Large intestine (tissue), 3 donors: ENCODE measurements around the gene ANKRD42. TPM values are rescaled to one million over a fixed set of nuclear protein-coding genes. Genes with fewer than 3 reads are reported as not detected.

Source experiments
- DNase-seq, 2 donors: peaks; one replicate each; pipeline versions ENCODE4 v3.0.0 to v3.0.0-alpha.2; 2013
- H3K27ac ChIP-seq: one replicate; pipeline ENCODE4 v1.5.1; 2013; ENCODE audit warnings: low read length
- H3K27me3 ChIP-seq: 2 replicates; pipeline ENCODE4 v1.6.1; 2013; ENCODE audit warnings: low read length; ENCODE audit not compliant: control insufficient read depth, insufficient read depth
- H3K36me3 ChIP-seq: 2 replicates; pipeline ENCODE4 v1.6.1; 2013; ENCODE audit warnings: low read length; ENCODE audit not compliant: control insufficient read depth, insufficient read depth
- H3K4me1 ChIP-seq: one replicate; pipeline ENCODE4 v1.6.1; 2013; ENCODE audit warnings: low read length; ENCODE audit not compliant: control insufficient read depth, insufficient read depth
- H3K4me3 ChIP-seq: one replicate; pipeline ENCODE4 v1.5.1; 2013; ENCODE audit warnings: low read length
- H3K9me3 ChIP-seq: one replicate; pipeline ENCODE4 v1.6.1; 2013; ENCODE audit warnings: mild to moderate bottlenecking, low read depth, low read length, moderate library complexity; ENCODE audit not compliant: control insufficient read depth
- WGBS: methylation state at CpG from one replicate; pipeline ENCODE4 v1.1.5; 2013; ENCODE audit warnings: low lambda C conversion rate; ENCODE audit not compliant: insufficient coverage; 5-methylcytosine and 5-hydroxymethylcytosine counted together
- polyA plus RNA-seq: library from polyadenylated mRNA; unstranded; fragments of 120-200 nt; gene quantifications from one replicate; pipeline ENCODE4 v1.2.1, GENCODE V29; 2013

The ANKRD42 gene
- polyA plus RNA-seq, 1 donor = 9.4 TPM

GRCh38 chr11:83235825-83236224 is 42.3 kb downstream of the ANKRD42 start:
- Histone ChIP-seq H3K4me3 (no peak overlapping the region), H3K4me1 (no peaks in the 10 kb centered on the region), H3K27me3 (no peaks in the 10 kb centered on the region), H3K9me3 (no peaks in the 10 kb centered on the region), H3K27ac (peak overlapping the region; percentile 35), H3K36me3 (no peaks in the 10 kb centered on the region)
- DNase-seq = peak in 1 of 2 donors; percentile 29
- no CpG with 5 or more reads among the region's 1 CpG for WGBS

- Histone ChIP-seq H3K4me3 (no peak overlapping the region), H3K27ac (no peak overlapping the region), H3K27me3 (no peaks in the 10 kb centered on the region), H3K4me1 (no peaks in the 10 kb centered on the region), H3K36me3 (no peaks in the 10 kb centered on the region), H3K9me3 (no peaks in the 10 kb centered on the region)
- DNase-seq = no peak
- WGBS = no CpG with 5 or more reads among the region's 3 CpGs
Measured at GRCh38 chr11:83238111-83238510, 44.6 kb downstream of the ANKRD42 start.

- peaks cover 2% of the 10 kb centered on the region for H3K36me3 ChIP-seq
- peak; percentile 57 to 67 for DNase-seq
- WGBS = 25% methylated on average over 2 of the region's 5 CpGs
Measured at GRCh38 chr11:83241291-83241946, 47.9 kb downstream of the ANKRD42 start.

GRCh38 chr11:83249445-83249844 is 55.9 kb downstream of the ANKRD42 start:
- H3K4me3 ChIP-seq = no peak overlapping the region
- whole genome bisulfite sequencing = 100% methylated on average over 1 of the region's 1 CpG
- no peaks in the 10 kb centered on the region for H3K27me3 ChIP-seq

More at GRCh38 chr11:83241291-83241946, 47.9 kb downstream of the ANKRD42 start:
- Histone ChIP-seq H3K9me3 (no peaks in the 10 kb centered on the region), H3K27ac (no peak overlapping the region), H3K4me3 (no peak overlapping the region), H3K27me3 (no peaks in the 10 kb centered on the region), H3K4me1 (no peaks in the 10 kb centered on the region)

GRCh38 chr11:83249972-83250593 is 56.6 kb downstream of the ANKRD42 start:
- H3K27ac ChIP-seq = no peak overlapping the region
- 0% methylated on average over 1 of the region's 4 CpGs for WGBS
- H3K36me3 ChIP-seq = peaks cover 2% of the 10 kb centered on the region
- no peaks in the 10 kb centered on the region for H3K4me1 ChIP-seq
- H3K4me3 ChIP-seq = no peak overlapping the region
- DNase-seq = peak in 1 of 2 donors; percentile 21
- no peaks in the 10 kb centered on the region for H3K9me3 ChIP-seq
- no peaks in the 10 kb centered on the region for H3K27me3 ChIP-seq

More at GRCh38 chr11:83249445-83249844, 55.9 kb downstream of the ANKRD42 start:
- H3K36me3 ChIP-seq = peaks cover 2% of the 10 kb centered on the region
- H3K27ac ChIP-seq = no peak overlapping the region
- no peaks in the 10 kb centered on the region for H3K4me1 ChIP-seq
- H3K9me3 ChIP-seq = no peaks in the 10 kb centered on the region
- no peak for DNase-seq

- 100% methylated on average over 1 of the region's 2 CpGs for WGBS
- DNase-seq = no peak
- Histone ChIP-seq H3K36me3 (peaks cover 3% of the 10 kb centered on the region), H3K27ac (no peak overlapping the region), H3K4me3 (no peak overlapping the region), H3K9me3 (no peaks in the 10 kb centered on the region), H3K4me1 (peaks cover 4% of the 10 kb centered on the region), H3K27me3 (no peaks in the 10 kb centered on the region)
Measured at GRCh38 chr11:83252266-83252665, 58.8 kb downstream of the ANKRD42 start.

- no peak for DNase-seq
- Histone ChIP-seq H3K27ac (no peak overlapping the region), H3K9me3 (no peaks in the 10 kb centered on the region), H3K27me3 (no peaks in the 10 kb centered on the region), H3K36me3 (peaks cover 8% of the 10 kb centered on the region), H3K4me1 (peaks cover 5% of the 10 kb centered on the region), H3K4me3 (no peak overlapping the region)
- no CpG with 5 or more reads among the region's 2 CpGs for WGBS
Measured at GRCh38 chr11:83252941-83253340, 59.4 kb downstream of the ANKRD42 start.

GRCh38 chr11:83255366-83255765 is 61.9 kb downstream of the ANKRD42 start:
- WGBS = 100% methylated on average over 1 of the region's 3 CpGs
- Histone ChIP-seq H3K4me3 (no peak overlapping the region), H3K4me1 (peaks cover 8% of the 10 kb centered on the region), H3K27ac (no peak overlapping the region), H3K36me3 (peaks cover 13% of the 10 kb centered on the region), H3K27me3 (no peaks in the 10 kb centered on the region), H3K9me3 (no peaks in the 10 kb centered on the region)
- DNase-seq = no peak

- Histone ChIP-seq H3K4me1 (peaks cover 8% of the 10 kb centered on the region), H3K9me3 (no peaks in the 10 kb centered on the region), H3K27ac (no peak overlapping the region), H3K4me3 (no peak overlapping the region), H3K27me3 (no peaks in the 10 kb centered on the region), H3K36me3 (peaks cover 13% of the 10 kb centered on the region)
- DNase-seq = peak; percentile 31 to 74
- WGBS = no CpG with 5 or more reads among the region's 3 CpGs
Measured at GRCh38 chr11:83256602-83257340, 63.3 kb downstream of the ANKRD42 start.

- peaks cover 8% of the 10 kb centered on the region for H3K4me1 ChIP-seq
- no peaks in the 10 kb centered on the region for H3K27me3 ChIP-seq
- DNase-seq = peak; percentile 34 to 51
- WGBS = no CpG with 5 or more reads among the region's 3 CpGs
- H3K4me3 ChIP-seq = no peak overlapping the region
- H3K9me3 ChIP-seq = no peaks in the 10 kb centered on the region
- H3K27ac ChIP-seq = no peak overlapping the region
- peaks cover 13% of the 10 kb centered on the region for H3K36me3 ChIP-seq
Measured at GRCh38 chr11:83257761-83258168, 64.3 kb downstream of the ANKRD42 start.
